Upper lobe of left lung (tissue), 6 donors: ENCODE data around the gene RPL37A. TPM values are rescaled to one million over a fixed set of nuclear protein-coding genes. Genes with fewer than 3 reads are reported as not detected.

ENCODE experiments used
- ATAC-seq, 2 donors: fragments of 200-7000 bp; cut with Tn5 transposase; one replicate each; pipeline ENCODE4 v1.9.1; 2022; ENCODE audit warnings: mild to moderate bottlenecking in 2 of 2, moderate library complexity in 2 of 2; ENCODE audit not compliant: low FRiP score in 2 of 2
- DNase-seq, 2 donors: peaks; one replicate each; pipeline ENCODE4 v3.0.0-alpha.2; 2019 to 2020
- H3K27ac ChIP-seq, 4 donors: fragments of 200-600 bp; sonication (generic); one replicate each; pipeline ENCODE4 v1.5.1; 2016 to 2019
- H3K27me3 ChIP-seq, 4 donors: fragments of 200-600 bp; sonication (generic); one replicate each; pipeline ENCODE4 v1.5.1; 2017 to 2019
- H3K36me3 ChIP-seq, 4 donors: fragments of 200-600 bp; sonication (generic); one replicate each; pipeline ENCODE4 v1.5.1; 2016 to 2019
- H3K4me1 ChIP-seq, 4 donors: fragments of 200-600 bp; sonication (generic); one replicate each; pipeline ENCODE4 v1.5.1; 2018 to 2019
- H3K4me3 ChIP-seq, 4 donors: fragments of 200-600 bp; sonication (generic); one replicate each; pipeline ENCODE4 v1.5.1; 2017 to 2019; ENCODE audit warnings: mild to moderate bottlenecking in 2 of 4, moderate library complexity in 1 of 4
- H3K9me3 ChIP-seq, 4 donors: fragments of 200-600 bp; sonication (generic); one replicate each; pipeline ENCODE4 v1.5.1; 2018 to 2019
- EP300 ChIP-seq, 4 donors: sonication (generic); formaldehyde crosslinking; IDR thresholded peaks; one replicate each; pipeline ENCODE4 v1.5.1; 2017; ENCODE audit warnings: antibody characterized with exemption in 4 of 4, control low read depth in 2 of 4
- POLR2A ChIP-seq, 4 donors: fragments of 450-650 bp; IDR thresholded peaks; one replicate each; pipeline ENCODE4 v1.5.1; 2016 to 2017; ENCODE audit warnings: antibody characterized with exemption in 4 of 4, mild to moderate bottlenecking in 2 of 4
- POLR2AphosphoS5 ChIP-seq, 2 donors: sonication (generic); formaldehyde crosslinking; IDR thresholded peaks; one replicate each; pipeline ENCODE4 v1.5.1; 2017; ENCODE audit warnings: antibody characterized with exemption in 2 of 2
- WGBS, 2 donors: methylation state at CpG; one replicate each; pipeline ENCODE4 v1.1.5; 2017 to 2018; 5-methylcytosine and 5-hydroxymethylcytosine counted together
- total RNA-seq, 6 donors: library from RNA; depleted of rRNA in 4 of 6; stranded (reverse); fragments of >200 nt in 4 of 6; gene quantifications; one replicate each; pipeline versions ENCODE4 v1.1.0 to v1.2.1, GENCODE V29; 2016 to 2021
- TF ChIP-seq, protein P1 (sequence below), 6 experiments: fragments of 450-650 bp in 4 of 6; fragments of 200-600 bp in 2 of 6; sonication (generic) in 2 of 6; IDR thresholded peaks; one replicate each; pipeline ENCODE4 v1.5.1; 2016 to 2019; ENCODE audit warnings: antibody characterized with exemption in 6 of 6
- donor health status: DM: no; HTN: no; CAD: no; lungs with moderate emphysema.
- donor health status: DM: no; HTN: yes; CAD: no; lungs with severe emphysema.

The RPL37A gene
- total RNA-seq, 6 donors from 2014 or later = 694 to 2,232 (median 1,163) TPM

- WGBS, 2 donors = 20% methylated on average over 6 of the region's 6 CpGs
- Histone ChIP-seq H3K4me1 (peaks cover 28 to 46% (median 29%) of the 10 kb centered on the region in 4 donors), H3K27me3 (no peaks in the 10 kb centered on the region), H3K4me3 (peak overlapping the region; percentile 61 to 86 (median 66)), H3K27ac (peak overlapping the region; percentile 74 to 85 (median 80)), H3K36me3 (peaks cover 9 to 34% (median 31%) of the 10 kb centered on the region in 4 donors), H3K9me3 (no peaks in the 10 kb centered on the region)
- TF ChIP-seq POLR2A (IDR thresholded peaks at IDR 0.05) (no peak), EP300 (IDR thresholded peaks at IDR 0.05) (no peak), POLR2AphosphoS5 (IDR thresholded peaks at IDR 0.05) (no peak)
- TF ChIP-seq, protein P1, sequence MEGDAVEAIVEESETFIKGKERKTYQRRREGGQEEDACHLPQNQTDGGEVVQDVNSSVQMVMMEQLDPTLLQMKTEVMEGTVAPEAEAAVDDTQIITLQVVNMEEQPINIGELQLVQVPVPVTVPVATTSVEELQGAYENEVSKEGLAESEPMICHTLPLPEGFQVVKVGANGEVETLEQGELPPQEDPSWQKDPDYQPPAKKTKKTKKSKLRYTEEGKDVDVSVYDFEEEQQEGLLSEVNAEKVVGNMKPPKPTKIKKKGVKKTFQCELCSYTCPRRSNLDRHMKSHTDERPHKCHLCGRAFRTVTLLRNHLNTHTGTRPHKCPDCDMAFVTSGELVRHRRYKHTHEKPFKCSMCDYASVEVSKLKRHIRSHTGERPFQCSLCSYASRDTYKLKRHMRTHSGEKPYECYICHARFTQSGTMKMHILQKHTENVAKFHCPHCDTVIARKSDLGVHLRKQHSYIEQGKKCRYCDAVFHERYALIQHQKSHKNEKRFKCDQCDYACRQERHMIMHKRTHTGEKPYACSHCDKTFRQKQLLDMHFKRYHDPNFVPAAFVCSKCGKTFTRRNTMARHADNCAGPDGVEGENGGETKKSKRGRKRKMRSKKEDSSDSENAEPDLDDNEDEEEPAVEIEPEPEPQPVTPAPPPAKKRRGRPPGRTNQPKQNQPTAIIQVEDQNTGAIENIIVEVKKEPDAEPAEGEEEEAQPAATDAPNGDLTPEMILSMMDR (IDR thresholded peaks at IDR 0.05) = no peak
- no peak for ATAC-seq
- no peak for DNase-seq
Measured at GRCh38 chr2:216498070-216498378, 620 bp upstream of the RPL37A start.

GRCh38 chr2:216499641-216500218 is 1.1 kb downstream of the RPL37A start:
- Histone ChIP-seq H3K4me1 (peaks cover 28 to 51% (median 30%) of the 10 kb centered on the region in 4 donors), H3K27me3 (no peaks in the 10 kb centered on the region), H3K9me3 (no peaks in the 10 kb centered on the region), H3K4me3 (peak overlapping the region; percentile 65 to 88 (median 77)), H3K36me3 (peaks cover 13 to 48% (median 40%) of the 10 kb centered on the region in 4 donors), H3K27ac (peak overlapping the region; percentile 74 to 85 (median 80))
- 25 to 27% methylated on average over 6 of the region's 6 CpGs for WGBS, 2 donors
- DNase-seq (no peak), ATAC-seq (no peak)
- TF ChIP-seq POLR2A (IDR thresholded peaks at IDR 0.05) (no peak), EP300 (IDR thresholded peaks at IDR 0.05) (no peak), POLR2AphosphoS5 (IDR thresholded peaks at IDR 0.05) (no peak)
- TF ChIP-seq, protein P1 (IDR thresholded peaks at IDR 0.05) = no peak

DNA sequence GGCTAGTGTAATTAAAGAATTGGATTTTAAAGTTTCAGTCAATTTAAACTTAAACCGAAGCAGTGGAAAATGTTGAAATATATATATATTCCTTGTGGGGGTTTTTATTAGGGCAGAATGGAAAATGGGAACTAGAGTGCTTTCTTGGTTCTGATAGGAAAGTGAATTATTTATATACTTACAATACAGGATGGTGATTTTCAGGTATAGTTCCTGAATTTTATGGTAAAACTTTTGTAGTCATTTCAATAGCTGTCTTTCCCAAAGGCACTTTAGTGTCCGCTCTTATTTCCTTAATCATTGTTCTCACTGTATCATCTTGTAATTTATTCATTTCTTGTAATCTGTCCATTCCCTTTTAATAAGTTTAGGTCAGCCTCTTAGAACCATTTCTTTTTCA is 1.9 kb downstream of the RPL37A start:
- Histone ChIP-seq H3K9me3 (no peaks in the 10 kb centered on the region), H3K36me3 (peaks cover 13 to 57% (median 45%) of the 10 kb centered on the region in 4 donors), H3K27ac (no peak overlapping the region), H3K27me3 (no peaks in the 10 kb centered on the region), H3K4me3 (peak overlapping the region in 1 of 4 donors; percentile 65), H3K4me1 (peaks cover 28 to 51% (median 30%) of the 10 kb centered on the region in 4 donors)
- 83 to 99% methylated on average over 2 of the region's 2 CpGs for WGBS, 2 donors
- no peak for DNase-seq
- TF ChIP-seq EP300 (IDR thresholded peaks at IDR 0.05) (no peak), POLR2A (IDR thresholded peaks at IDR 0.05) (no peak), POLR2AphosphoS5 (IDR thresholded peaks at IDR 0.05) (no peak)
- TF ChIP-seq, protein P1 (IDR thresholded peaks at IDR 0.05) = no peak
- ATAC-seq = no peak

DNA sequence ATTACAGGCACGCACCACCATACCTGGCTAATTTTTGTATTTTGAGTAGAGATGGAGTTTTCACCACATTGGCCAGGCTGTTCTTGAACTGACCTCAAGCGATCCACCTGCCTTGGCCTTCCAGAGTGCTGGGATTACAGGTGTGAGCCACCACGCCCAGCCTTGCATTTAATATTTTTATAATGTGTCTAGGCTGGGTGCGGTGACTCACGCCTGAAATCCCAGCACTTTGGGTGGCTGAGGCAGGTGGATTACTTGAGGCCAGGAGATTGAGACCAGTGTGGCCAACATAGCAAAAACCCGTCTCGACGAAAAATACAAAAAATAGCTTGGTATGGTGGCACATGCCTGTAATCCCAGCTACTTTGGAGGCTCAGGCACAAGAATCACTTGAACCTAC is 3.2 kb downstream of the RPL37A start:
- Histone ChIP-seq H3K9me3 (no peaks in the 10 kb centered on the region), H3K4me1 (peaks cover 28 to 51% (median 30%) of the 10 kb centered on the region in 4 donors), H3K27ac (no peak overlapping the region), H3K27me3 (no peaks in the 10 kb centered on the region), H3K4me3 (no peak overlapping the region), H3K36me3 (peaks cover 13 to 66% (median 45%) of the 10 kb centered on the region in 4 donors)
- ATAC-seq (no peak), DNase-seq (no peak)
- TF ChIP-seq, protein P1 (IDR thresholded peaks at IDR 0.05) = no peak
- TF ChIP-seq POLR2A (IDR thresholded peaks at IDR 0.05) = no peak
- TF ChIP-seq EP300 (IDR thresholded peaks at IDR 0.05) = no peak
- TF ChIP-seq POLR2AphosphoS5 (IDR thresholded peaks at IDR 0.05) = no peak
- 90 to 96% methylated on average over 8 of the region's 8 CpGs for WGBS, 2 donors
